Measurements from ENCODE around the gene SEMA4C.
A peak's percentile ranks its signal among the peaks of the same experiment; 100 is the strongest.

Gene SEMA4C

DNA sequence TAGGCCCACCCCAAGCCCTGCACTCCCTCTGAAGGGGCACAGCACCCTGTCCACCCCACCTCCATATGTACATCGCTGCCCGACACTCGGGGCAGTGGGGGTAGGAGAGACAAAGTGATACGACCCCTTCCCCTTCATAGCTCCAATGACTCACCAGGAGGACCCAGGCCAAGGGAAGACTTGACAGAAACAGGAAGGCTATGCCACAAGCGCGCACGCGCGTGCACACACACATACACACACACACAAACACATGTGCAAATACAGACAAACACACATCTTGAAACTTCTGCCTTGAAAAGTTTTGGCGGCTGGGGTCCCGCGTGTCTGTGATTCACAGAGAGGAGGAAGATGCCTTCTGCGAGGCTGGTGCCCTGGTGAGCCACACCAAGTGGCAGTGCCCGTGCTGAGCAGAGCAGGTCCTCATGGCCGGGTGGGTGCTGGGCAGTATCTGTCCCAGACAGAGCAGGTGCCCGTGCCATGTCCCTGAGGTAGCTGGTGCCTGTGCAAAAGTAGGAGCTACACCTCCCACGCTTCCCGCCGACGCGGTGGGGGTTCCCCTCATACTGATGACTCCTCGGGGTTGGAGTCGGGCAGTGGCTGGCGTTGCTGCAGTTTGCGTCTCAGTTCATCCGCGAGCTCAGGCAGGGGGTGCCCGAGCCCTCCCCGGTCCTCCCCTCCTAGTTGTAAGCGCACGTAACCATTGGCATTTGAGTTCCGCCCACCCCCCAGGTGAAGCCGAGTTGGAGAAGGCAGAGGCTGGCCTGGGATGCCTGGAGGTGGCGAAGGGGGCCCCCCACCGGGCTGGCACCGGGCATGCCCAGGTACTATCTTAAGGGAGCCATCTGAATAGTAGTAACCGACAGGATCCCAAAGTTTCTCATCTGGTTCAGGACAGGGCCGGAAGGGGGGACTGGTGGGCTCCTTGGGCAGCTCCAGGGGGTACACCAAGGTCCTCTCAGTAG, 9.5 kb downstream of the SEMA4C start:
- H3K27me3 ChIP-seq, result no peaks in the 10 kb centered on the region
- TF ChIP-seq, protein P1, sequence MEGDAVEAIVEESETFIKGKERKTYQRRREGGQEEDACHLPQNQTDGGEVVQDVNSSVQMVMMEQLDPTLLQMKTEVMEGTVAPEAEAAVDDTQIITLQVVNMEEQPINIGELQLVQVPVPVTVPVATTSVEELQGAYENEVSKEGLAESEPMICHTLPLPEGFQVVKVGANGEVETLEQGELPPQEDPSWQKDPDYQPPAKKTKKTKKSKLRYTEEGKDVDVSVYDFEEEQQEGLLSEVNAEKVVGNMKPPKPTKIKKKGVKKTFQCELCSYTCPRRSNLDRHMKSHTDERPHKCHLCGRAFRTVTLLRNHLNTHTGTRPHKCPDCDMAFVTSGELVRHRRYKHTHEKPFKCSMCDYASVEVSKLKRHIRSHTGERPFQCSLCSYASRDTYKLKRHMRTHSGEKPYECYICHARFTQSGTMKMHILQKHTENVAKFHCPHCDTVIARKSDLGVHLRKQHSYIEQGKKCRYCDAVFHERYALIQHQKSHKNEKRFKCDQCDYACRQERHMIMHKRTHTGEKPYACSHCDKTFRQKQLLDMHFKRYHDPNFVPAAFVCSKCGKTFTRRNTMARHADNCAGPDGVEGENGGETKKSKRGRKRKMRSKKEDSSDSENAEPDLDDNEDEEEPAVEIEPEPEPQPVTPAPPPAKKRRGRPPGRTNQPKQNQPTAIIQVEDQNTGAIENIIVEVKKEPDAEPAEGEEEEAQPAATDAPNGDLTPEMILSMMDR (IDR thresholded peaks at IDR 0.05; ENCODE audit: low read depth, low read length), result no peak
- no peak for DNase-seq
- H3K9me3 ChIP-seq, result no peaks in the 10 kb centered on the region
- peaks cover 6% of the 10 kb centered on the region; the same call in 1 of the 2 replicates for H3K4me1 ChIP-seq
- no peak overlapping the region for H3K4me3 ChIP-seq (ENCODE audit: low read depth, low read length)
- H3K36me3 ChIP-seq, result peaks cover 5% of the 10 kb centered on the region

DNA sequence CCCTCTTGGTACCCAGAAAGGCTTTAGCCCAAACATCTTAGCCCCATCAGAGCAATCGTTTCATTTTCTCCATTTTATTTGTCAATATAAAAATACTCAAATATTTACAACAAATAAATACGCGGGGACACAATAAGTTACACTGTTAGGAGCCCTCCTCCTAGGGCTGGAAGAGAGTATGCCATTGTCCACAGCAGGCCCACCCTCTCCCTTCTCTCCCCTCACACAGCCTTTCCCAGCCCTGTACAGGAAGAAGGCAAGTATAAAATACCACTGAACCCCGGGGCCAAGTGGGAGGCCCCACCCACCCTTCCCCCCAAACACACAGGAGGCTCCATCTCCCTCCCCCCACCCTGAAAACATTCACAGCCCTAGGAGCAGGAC, 10.2 kb downstream of the SEMA4C start:
- TF ChIP-seq, protein P1 (IDR thresholded peaks at IDR 0.05; ENCODE audit: low read depth, low read length), result no peak

DNA sequence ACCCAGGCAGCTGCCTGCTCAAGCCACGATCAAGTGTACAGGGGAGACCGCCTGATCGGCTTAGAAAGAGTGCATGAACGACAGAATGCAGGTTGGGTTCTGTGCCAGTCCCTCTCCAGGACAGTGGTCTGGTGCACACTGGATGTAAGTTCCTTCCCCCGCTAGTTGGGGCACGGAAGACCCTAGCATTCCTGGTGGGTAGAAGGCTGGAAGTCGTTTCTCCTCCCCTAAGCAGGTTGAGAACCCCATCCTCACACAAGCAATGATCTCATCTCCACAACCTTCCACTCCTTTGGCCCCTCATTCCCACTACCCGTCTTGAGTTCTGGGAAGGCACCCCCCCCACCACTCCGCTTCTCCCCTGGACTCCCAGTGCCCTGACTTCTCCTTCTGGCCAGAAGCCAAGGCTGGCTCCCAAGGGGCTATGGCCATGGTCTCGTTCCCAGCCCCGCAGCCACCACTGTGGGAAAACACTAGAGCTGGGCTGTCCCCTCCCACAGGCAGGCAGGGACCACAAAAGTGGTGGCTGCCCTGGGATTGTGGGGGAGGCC, 10.7 kb downstream of the SEMA4C start:
- TF ChIP-seq, protein P1 (IDR thresholded peaks at IDR 0.05; ENCODE audit: low read depth, low read length), result no peak
- no peaks in the 10 kb centered on the region for H3K9me3 ChIP-seq
- peak; percentile 46 for DNase-seq
- H3K4me3 ChIP-seq (ENCODE audit: low read depth, low read length), result peak overlapping the region; percentile 52
- H3K4me1 ChIP-seq, result peaks cover 6% of the 10 kb centered on the region; the same call in 1 of the 2 replicates
- no peaks in the 10 kb centered on the region; the same call in 1 of the 2 replicates for H3K36me3 ChIP-seq
- H3K27me3 ChIP-seq, result no peaks in the 10 kb centered on the region

More for the DNA sequence above, 10.2 kb downstream of the SEMA4C start:
- Histone ChIP-seq H3K9me3 (no peaks in the 10 kb centered on the region), H3K4me3 (ENCODE audit: low read depth, low read length) (no peak overlapping the region), H3K27me3 (no peaks in the 10 kb centered on the region), H3K36me3 (peaks cover 3% of the 10 kb centered on the region), H3K4me1 (peaks cover 6% of the 10 kb centered on the region; the same call in 1 of the 2 replicates)
- no peak for DNase-seq

DNA sequence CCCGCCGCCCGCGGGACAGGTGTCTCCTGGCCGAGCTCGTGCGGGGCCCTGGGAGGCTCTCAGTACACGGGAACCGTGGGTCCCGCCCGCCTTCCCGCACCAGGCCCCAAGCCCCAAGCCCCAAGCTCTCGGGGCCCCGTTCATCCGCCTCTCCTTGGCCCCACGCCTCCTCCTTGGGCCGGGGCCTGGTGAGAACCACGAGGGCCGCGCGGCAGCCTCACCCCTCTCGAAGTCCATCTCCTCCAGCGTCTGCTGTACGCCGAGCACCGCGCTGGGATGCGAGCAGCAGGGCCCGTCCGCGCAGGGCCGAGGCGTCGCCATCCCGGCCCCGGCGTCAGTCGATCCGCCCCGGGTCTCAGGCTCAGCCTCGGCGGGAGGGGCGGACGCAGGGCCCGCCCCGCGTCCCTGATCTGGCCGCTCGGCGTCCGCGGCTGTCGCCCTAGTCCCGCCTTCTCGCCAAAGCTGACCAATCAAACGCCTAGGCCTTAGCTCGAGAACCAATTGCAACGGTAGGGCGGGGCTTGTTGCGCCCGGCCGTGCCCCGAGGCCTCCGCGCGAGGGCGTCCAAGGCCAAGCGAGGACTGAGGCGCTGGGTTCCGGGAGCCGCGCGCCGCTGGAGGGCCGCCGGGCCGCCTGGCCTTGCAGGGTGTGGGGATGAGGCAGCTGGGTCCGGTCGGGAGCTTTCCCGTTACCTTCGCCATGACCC, 12.1 kb downstream of the SEMA4C start, which contains the start of gene ANKRD39:
ANKRD39 (minus strand) TSS at position 350 of the 706 bp plus-strand sequence; CDS start at position 321, 29 bp downstream.
- DNase-seq, result peak; percentile 93
- Histone ChIP-seq H3K9me3 (no peaks in the 10 kb centered on the region), H3K36me3 (no peaks in the 10 kb centered on the region), H3K4me1 (peaks cover 6% of the 10 kb centered on the region; the same call in 1 of the 2 replicates), H3K4me3 (ENCODE audit: low read depth, low read length) (peak within 1 kb of the TSS; percentile 72), H3K27me3 (no peaks in the 10 kb centered on the region)
- TF ChIP-seq, protein P1 (IDR thresholded peaks at IDR 0.05; ENCODE audit: low read depth, low read length), result peak; percentile 41

DNA sequence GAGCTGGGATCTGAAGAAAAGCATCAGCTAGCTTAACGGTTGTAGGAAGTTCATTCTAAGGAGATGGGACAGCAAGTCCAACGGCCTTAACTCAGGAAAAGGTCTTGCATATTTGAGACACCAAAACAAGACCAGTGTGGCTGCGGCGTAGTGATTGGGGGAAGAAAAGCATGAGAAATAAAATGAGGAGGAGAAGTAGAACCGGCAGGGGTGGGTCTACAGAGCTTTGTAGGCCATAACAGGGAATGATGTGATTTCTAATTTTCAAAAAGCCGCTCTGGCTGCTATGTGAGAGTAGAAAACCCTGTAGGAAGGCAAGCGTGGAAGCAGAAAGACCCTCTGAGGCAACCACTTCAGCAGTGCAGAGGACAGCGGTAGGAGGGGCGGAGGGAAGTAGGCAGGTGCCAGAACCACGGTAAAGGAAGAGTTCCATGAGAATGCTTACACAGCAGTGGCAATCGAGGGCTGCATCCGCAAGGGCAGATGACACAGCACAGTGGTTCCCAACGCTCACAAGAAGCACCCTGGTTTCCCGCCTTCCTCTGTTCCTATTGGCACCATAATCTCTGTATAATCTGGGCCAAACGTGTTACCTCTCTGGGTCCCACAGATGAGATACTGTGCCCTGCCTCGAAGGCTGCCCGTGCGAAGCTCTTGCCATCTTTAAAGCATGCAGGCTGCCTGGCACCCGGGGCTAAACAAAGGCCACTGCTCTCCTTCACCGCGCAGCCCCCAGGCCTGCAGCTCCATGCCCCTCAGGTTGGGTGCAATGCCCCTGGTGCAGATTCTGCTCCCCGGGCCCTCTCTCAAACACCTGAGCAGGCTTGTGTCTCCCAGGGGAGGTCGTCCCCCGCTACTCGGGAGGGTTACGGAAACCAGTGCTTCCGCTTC, 12.9 kb downstream of the SEMA4C start:
- H3K9me3 ChIP-seq, result no peaks in the 10 kb centered on the region
- peak overlapping the region; percentile 72 for H3K4me3 ChIP-seq (ENCODE audit: low read depth, low read length)
- DNase-seq, result no peak
- TF ChIP-seq, protein P1 (IDR thresholded peaks at IDR 0.05; ENCODE audit: low read depth, low read length), result no peak
- no peaks in the 10 kb centered on the region for H3K36me3 ChIP-seq
- H3K4me1 ChIP-seq, result peaks cover 6% of the 10 kb centered on the region; the same call in 1 of the 2 replicates
- H3K27me3 ChIP-seq, result no peaks in the 10 kb centered on the region

All from BE2C (cell line).